GM19099 (cell line): Measurements from ENCODE around the gene STAC2.
A peak's percentile ranks its signal among the peaks of the same experiment; 100 is the strongest.

ENCODE experiments used
- POLR2A ChIP-seq: IDR thresholded peaks from 3 replicates; pipeline ENCODE4 v1.6.1; 2011; ENCODE audit warnings: low read depth; ENCODE audit not compliant: insufficient read length; ENCODE audit errors: extremely low read depth

Gene STAC2

DNA sequence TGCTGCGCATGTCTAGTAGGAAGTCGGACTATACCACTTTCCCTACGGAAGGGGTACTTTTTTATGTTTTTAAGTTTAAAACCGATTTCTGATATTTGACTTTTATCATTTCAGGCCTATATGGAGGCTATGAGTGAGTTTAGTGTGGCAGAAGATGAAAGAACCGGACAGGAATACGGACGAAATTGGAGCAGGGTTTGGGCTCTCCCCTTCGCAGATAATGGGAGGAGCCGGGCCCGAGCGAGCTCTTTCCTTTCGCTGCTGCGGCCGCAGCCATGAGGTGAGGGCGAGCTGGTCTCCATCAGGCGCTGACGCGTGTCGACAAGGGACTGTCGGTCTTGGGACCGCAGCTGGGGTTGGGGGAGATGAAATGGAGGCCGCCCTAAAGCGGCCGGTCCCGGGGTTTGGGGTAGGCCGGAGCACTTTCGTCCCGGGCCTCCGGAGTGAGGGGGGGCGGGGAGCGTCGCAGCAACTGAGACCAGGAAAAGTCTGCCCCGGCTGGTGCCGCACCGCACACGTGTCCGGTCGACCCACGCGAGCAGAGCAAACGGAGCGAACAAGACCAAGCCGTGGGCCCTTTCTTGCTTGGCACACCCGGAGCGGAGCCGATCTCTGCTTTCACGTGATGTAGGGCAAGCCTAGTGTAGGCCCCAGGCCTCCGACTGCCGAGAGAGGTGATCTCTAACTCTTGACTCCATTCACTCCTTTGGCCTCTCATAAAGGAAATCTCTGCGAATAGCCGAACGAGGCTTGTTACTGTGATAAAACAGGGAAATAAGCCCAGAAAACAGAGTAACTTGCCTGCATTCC is 25.5 kb downstream of the STAC2 start, which contains the start of gene RPL19:
TSS of gene RPL19 (plus strand) at position 214 of the 810 bp plus-strand sequence. CDS start at position 276, 62 bp downstream.
- peak; percentile 98 for TF ChIP-seq POLR2A

DNA sequence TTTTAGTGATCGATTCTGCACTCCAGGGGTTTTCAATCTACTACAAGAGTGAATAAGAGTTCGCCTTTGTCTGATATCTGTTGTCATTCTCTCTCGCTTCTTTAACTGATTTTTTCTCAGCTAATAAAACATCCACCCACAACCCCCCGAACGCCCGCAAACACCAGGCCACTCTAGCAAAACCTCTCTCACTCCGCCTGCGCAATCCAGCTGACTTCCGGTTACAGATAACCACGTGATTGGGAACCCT is 26.0 kb downstream of the STAC2 start:
- TF ChIP-seq POLR2A = peak; percentile 68

DNA sequence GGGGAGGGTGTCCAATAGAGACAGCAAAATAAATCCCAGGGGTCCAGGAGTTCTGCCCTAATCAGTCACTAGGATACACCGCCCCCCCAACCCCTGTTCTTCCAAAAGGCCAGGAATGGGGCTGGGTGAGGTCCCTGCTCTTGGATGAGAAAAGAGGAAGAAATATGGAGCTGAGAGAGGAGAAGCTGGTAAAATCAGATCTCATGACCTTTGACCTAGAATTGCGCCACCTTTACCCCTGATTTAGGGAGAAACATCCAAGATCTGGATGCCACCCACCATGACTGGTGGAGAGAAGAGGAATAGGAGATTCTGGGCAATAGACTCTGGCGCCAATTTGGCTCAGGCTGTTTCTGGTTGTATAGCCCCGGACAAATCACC is 27.6 kb downstream of the STAC2 start:
- TF ChIP-seq POLR2A = no peak

DNA sequence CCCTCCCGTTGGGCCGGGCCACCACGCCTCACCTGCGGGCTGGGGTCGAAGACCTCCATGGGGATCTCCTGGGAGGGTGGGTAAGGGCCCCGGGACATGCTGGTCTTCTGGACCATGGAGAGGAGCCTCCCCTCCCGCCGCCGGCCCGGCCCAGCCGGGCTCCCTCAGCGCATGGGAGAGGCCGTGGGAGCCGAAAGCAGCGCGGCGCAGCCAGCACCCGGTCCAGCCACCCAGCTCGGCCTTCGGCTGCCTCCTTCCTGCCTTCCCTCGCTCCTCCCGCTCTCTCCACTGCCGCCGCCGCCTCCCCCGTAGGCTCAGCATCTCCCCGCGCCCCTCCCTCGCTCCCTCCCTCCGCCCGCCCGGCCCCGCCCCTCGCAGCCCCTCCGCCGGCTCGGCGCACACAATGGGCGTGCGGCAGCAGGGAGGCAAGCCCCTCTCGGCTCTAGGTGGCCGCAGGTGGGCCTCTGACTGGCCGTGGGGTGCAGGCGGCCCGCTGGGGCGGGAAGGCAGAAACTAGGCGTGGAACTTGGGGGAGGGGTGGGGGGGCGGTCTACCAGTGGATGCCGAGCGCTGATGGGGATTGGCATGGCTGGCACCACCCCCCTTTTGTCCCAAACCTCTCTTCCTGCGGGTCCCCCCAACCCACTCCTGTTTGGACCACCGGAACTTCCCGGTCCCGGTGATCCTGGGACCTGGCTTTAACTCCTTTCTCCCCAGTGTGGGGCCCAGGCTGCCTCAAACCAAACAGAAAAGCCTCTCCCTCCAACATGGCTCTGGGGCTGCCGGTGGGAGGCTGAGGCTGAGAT is 28.2 kb downstream of the STAC2 start, which contains the start of gene CACNB1:
TSS of gene CACNB1 (minus strand) at position 290 of the 806 bp plus-strand sequence. CDS start at position 116, 174 bp downstream.
- peak; percentile 71 for TF ChIP-seq POLR2A

DNA sequence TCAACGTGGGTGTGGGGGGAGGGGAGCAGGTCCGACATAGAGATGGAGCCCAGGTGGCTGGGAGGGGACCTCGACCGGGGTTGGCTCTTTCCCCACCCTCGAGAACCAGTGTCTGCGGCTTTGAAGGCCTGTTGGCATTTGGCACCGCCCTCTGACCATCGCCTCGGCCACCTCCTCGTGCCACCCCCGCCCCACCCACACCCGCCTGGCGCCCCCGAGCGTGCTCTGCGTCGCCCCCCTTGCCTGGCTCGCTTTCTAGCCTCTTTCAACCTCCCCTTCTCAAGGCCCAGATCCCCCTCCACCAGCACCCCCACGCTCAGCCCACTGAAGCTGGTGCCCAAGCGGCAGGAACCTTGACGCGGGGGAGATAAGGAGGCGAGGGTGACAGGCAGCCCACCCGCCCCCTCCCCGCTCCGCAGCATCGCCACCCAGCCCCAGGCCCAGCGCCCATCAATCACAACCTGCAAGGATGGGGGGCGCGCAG is 28.9 kb downstream of the STAC2 start:
- TF ChIP-seq POLR2A = no peak

DNA sequence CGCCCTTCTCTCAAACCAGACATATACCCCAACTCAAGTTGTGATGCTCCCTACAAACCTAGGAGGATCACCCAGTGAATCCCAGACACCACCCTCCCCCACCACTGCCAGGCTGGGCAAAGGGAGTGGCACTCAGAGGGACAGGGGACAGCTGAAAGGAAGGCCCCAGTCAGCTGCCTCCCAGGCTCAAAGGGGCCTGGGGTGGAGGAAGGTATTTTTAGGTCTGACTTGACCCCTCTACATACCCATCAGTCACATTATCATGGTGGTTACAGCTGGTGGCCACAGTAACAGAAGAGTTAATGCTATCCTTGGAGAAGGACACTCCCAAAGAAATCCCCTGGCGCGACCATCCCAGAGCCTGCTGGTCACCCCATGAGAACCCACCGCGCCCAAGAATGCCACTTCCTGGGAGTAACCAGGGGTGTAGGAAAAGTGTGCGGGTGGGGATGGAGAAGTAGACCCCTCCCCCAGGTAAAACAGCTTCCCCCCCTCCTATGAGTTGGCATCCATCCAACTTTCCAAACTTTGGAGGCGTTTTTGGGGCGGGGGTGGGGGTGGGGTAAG is 29.4 kb downstream of the STAC2 start:
- no peak for TF ChIP-seq POLR2A

DNA sequence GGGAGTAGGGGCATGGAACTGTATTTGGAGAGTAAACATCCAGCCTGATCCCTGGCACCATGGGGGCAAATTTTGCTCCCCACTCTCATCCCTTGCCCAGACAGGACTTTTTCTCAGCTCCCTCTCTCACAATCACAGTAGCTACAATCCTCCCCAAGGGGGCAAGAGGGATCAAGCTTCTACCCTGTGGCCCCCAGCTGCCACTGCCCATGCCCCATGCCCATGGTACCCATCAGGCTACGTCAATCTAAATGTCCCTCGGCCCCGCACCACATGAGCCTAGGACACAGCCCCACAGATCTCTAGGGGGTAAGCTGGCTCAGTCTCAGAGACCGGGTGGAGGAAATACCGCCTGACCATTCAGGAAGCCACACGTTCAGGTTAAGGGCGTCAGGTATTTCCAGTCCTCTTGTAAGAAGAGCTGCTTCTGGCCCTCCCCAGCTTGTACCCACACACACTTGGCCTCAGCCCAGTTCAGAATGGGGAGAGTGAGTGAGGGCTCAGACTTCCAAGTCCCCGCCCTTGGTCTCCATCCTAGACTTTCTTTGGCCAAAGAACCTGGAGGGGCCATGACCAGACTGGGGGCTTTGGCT is 30.1 kb downstream of the STAC2 start:
- TF ChIP-seq POLR2A = no peak

DNA sequence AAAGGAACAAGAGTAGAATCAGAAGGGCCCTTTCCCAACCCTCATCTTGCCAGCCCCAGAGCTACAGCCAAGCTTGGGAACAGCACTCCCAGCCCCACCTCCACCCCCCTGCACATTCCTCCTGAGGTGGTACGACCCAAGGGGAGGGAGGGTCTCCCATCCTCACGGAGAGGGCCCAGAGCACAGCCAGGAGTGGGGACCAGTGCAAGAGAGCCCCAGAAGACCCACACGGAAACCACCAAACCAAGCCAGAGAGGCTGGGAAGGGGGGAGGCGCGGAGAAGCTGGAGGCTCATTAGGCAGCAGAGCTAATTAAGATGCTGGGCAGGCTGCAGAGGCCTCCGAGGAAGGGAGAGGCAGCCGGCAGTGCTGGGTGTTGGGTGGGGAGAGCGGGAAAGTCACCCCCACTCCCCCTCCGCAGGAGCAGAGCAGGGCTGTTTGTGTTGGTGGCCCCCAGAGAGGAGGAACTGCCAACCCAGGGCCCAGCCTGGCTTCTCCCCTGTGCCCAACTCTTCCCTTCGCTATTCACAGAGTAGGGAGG is 30.7 kb downstream of the STAC2 start:
- no peak for TF ChIP-seq POLR2A

DNA sequence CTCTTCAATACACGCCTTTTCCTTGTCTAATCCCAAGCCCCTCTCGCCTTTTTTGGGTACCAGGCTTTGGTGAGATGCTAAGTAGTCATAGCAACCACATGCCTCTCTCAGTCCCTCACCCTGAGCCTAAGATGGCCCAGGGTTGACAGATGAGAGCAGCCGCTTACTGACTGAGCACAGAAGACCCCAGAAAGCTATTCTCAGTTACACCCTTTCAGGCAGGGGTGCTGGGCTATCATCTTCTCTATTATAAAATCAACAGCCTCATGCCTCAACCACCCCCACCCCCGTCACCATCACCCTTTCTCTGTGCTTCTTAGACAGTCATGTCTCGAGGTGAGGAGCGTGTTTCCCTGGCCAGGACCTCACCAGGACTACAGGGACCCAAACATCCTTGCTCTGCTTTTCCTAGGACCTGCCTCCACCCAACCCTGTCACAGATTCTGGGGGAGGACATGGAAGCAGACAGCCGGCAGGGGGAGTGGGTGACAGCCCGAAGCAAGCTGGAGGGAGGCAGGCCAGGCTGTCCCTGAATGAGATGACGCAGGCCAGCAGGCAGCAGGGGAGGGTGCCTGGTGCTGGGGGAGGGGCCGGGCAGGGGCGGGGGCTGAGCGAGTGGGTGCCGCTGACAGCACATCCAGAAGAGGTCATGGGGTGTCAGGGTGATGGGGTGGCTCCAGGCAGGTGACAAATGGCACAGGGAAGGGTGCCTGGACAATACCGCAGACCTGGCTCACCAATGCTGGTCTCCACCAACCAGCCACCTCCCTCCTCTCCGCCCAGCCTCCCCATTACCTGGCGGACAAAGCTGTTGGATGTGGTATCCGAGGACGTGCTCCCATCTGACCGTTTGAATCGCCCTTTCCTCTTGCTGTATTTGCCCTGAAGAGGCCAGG is 31.4 kb downstream of the STAC2 start:
- TF ChIP-seq POLR2A = no peak

DNA sequence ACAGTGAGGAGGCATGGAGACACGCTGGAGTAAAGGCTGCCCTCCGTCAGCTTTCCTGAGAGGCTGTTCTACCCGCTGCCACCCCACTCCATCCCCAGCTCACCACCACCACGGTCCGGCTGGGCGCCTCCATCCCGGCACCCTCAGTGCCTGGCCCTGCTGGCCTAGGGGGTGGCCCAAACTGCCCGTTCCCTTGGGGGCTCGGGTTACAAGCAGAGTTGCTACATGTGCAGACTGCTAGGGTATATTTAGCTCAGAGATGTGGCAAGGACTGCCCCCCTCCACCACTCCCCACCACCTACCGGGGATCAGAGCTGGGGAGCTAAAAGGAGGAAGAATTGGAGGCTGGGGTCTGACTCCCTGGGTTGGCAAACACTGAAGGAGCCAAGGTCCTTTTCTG is 32.4 kb downstream of the STAC2 start:
- TF ChIP-seq POLR2A = no peak

DNA sequence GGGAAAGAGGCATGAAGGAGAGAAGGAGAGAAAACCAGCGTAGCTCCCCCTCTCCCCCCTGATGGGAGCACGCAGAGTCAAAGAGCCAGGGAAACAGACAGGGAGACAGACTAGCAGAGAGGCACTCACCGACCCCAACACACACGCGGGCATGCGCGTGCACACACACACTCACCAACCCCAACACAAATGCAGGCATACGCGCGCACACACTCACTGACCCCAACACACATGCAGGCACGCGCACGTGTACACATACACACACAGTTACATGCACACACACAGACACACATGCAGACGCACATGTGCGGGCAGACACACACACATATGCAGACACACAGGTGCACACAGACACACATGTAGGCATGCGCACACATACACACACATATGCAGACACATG is 32.8 kb downstream of the STAC2 start:
- TF ChIP-seq POLR2A = no peak

DNA sequence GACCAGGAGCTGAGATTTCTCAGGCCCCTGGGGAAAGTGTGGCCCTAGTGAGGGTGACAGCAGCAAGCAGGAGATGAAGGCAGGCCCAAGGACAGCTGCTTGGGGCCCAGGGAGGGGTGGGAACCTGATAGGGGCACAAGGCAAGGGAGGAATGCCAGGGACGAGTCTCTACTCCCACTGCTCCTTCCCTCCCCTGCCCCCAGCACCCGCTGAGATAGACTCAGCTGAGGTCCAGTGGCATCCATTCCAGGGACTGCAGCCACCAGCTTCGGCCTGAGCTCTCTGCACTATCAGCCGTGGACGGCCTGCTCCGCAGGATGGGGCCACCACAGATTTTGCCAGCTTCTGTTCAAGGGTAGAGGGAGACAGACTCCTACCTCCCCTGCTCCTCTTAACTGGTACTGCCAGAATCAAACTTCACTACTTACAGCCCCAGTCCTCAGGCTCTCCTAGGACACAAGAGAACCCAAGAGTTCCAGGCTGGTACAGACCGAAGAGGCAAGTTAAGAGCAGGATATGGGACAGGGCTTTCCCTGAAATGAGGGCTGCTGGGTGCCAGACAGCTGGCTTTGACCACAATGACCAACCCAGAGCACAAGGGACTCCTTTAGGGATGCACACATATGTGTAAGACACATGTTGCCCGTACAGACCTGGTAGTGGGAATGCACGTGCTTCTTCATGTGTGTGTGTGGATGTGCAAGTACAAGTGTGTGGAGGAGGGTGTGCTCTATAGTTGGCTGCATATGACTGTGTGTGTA is 33.8 kb downstream of the STAC2 start:
- no peak for TF ChIP-seq POLR2A

DNA sequence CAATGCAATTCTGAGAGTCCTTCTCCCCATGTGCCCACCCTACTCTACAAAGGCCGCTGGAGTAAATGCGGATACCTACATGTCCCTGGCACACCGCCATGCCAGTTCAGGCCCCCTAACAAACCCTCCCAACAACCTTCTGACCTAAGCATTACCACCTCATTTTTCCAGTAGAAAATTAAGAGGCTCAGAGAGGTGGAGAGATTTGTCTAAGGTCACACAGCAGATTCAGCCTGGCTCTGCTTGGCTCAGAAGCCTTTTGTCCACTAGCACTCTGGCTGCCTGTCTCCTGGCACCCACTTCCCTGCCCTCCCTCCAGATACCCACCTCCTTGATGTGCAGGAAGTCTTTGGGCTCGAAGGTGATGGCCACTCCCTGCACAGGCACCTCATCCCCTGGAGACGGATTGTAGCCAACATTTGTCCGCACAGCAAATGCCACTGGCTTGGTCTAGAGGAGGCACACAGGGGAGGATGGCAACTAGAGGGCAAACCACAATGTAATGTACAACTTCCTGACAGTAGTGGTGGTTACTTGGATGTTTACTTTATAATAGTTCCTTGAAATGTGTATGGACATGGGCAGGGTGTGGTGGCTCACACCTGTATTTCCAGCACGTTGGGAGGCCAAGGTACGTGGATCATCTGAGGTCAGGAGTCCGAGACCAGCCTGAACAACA is 38.5 kb downstream of the STAC2 start:
- no peak for TF ChIP-seq POLR2A
